Measurements from ENCODE around the gene KCND1. TPM values are rescaled to one million over a fixed set of nuclear protein-coding genes. Genes with fewer than 3 reads are reported as not detected.

KCND1 gene
- total RNA-seq, 4 donors from 2014 or later, result 0.83 to 1.9 (median 1.1) TPM

- Histone ChIP-seq H3K4me3 (no peak overlapping the region), H3K4me1 (peaks cover 0 to 10% (median 9%) of the 10 kb centered on the region in 4 donors), H3K27me3 (no peaks in the 10 kb centered on the region), H3K27ac (replicated peaks in 1 of 4) (no peak overlapping the region), H3K36me3 (peaks cover 9 to 56% (median 46%) of the 10 kb centered on the region in 4 donors), H3K9me3 (no peaks in the 10 kb centered on the region)
- intact Hi-C loops (cut with DNase I), result no loop called here
- no peak for DNase-seq (ENCODE audit: extremely low spot score)
- TF ChIP-seq CTCF (IDR thresholded peaks at IDR 0.05) (no peak), POLR2AphosphoS5 (IDR thresholded peaks at IDR 0.05) (no peak), EP300 (IDR thresholded peaks at IDR 0.05) (no peak)
- 94% methylated on average over 5 of the region's 5 CpGs for WGBS
These were observed 47.4 kb downstream of the KCND1 start for GRCh38 chrX:48924270-48924669.

GRCh38 chrX:48923771-48924170 lies 47.9 kb downstream of the KCND1 start:
- no peak for DNase-seq (ENCODE audit: extremely low spot score)
- intact Hi-C loops (cut with DNase I), result no loop called here
- WGBS, result 77% methylated on average over 3 of the region's 13 CpGs
- Histone ChIP-seq H3K4me3 (no peak overlapping the region), H3K4me1 (peaks cover 0 to 12% (median 11%) of the 10 kb centered on the region in 4 donors), H3K9me3 (no peaks in the 10 kb centered on the region), H3K27me3 (no peaks in the 10 kb centered on the region), H3K36me3 (peaks cover 9 to 56% (median 46%) of the 10 kb centered on the region in 4 donors), H3K27ac (replicated peaks in 1 of 4) (no peak overlapping the region)
- TF ChIP-seq CTCF (IDR thresholded peaks at IDR 0.05) (no peak), EP300 (IDR thresholded peaks at IDR 0.05) (no peak), POLR2A (IDR thresholded peaks at IDR 0.05; ENCODE audit: low read depth) (no peak), POLR2AphosphoS5 (IDR thresholded peaks at IDR 0.05) (no peak)

- no peak overlapping the region for H3K27ac ChIP-seq (replicated peaks in 1 of 4)
- 78% methylated on average over 4 of the region's 4 CpGs for WGBS
These were observed 50.9 kb downstream of the KCND1 start for GRCh38 chrX:48920718-48921104.

GRCh38 chrX:48919947-48920717 lies 51.5 kb downstream of the KCND1 start:
- Histone ChIP-seq H3K4me3 (no peak overlapping the region), H3K27ac (replicated peaks in 1 of 4) (peak overlapping the region; percentile 82 to 92 (median 86)), H3K4me1 (peaks cover 3 to 32% (median 28%) of the 10 kb centered on the region in 4 donors), H3K36me3 (peaks cover 9 to 37% (median 34%) of the 10 kb centered on the region in 4 donors), H3K27me3 (no peaks in the 10 kb centered on the region), H3K9me3 (no peaks in the 10 kb centered on the region)
- DNase-seq (ENCODE audit: extremely low spot score), result no peak
- no peak for TF ChIP-seq CTCF (IDR thresholded peaks at IDR 0.05)
- TF ChIP-seq EP300 (IDR thresholded peaks at IDR 0.05), result no peak
- TF ChIP-seq POLR2A (IDR thresholded peaks at IDR 0.05; ENCODE audit: low read depth), result no peak
- TF ChIP-seq POLR2AphosphoS5 (IDR thresholded peaks at IDR 0.05), result no peak
- intact Hi-C loops (cut with DNase I), result no loop called here
- WGBS, result 52% methylated on average over 7 of the region's 8 CpGs

More at GRCh38 chrX:48920718-48921104, 50.9 kb downstream of the KCND1 start:
- Histone ChIP-seq H3K9me3 (no peaks in the 10 kb centered on the region), H3K36me3 (peaks cover 9 to 40% (median 38%) of the 10 kb centered on the region in 4 donors), H3K27me3 (no peaks in the 10 kb centered on the region), H3K4me3 (no peak overlapping the region), H3K4me1 (peaks cover 3 to 32% (median 28%) of the 10 kb centered on the region in 4 donors)
- intact Hi-C loops (cut with DNase I), result no loop called here
- no peak for DNase-seq (ENCODE audit: extremely low spot score)
- no peak for TF ChIP-seq CTCF (IDR thresholded peaks at IDR 0.05)
- TF ChIP-seq POLR2A (IDR thresholded peaks at IDR 0.05; ENCODE audit: low read depth), result no peak
- no peak for TF ChIP-seq EP300 (IDR thresholded peaks at IDR 0.05)
- TF ChIP-seq POLR2AphosphoS5 (IDR thresholded peaks at IDR 0.05), result no peak
